HG02852 (cell line): ENCODE results near the gene DPP3.
"Not testable (repeated sequence)": the region's sequence is repeated elsewhere in the genome, so short reads cannot be mapped to it uniquely, and the experiment has no call there.

Experiments
- ATAC-seq: cut with Tn5 transposase; IDR thresholded peaks from one replicate; pipeline ENCODE4 v1.9.1; 2021; ENCODE audit warnings: mild to moderate bottlenecking, moderate library complexity; ENCODE audit not compliant: unreplicated experiment

DPP3 gene

DNA sequence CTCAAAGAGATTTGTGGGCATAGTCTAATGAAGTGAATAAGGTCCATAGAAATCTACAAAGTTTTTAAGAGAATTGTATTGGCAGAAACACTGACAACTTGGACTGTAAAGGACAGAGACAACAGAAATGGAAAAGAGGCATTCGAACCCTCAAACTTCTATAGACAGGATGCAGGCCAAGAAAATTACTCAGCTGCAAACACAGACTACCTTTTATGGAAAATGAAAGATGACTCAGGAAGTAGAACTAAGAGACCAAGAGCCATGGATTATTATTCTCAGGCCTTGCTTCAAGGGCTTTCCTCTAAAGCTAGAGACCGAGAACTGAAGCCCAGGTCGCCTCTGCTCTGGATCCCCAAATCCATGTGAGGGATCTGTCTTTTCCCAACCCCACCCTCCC, 17.3 kb upstream of the DPP3 start:
- no peak for ATAC-seq

DNA sequence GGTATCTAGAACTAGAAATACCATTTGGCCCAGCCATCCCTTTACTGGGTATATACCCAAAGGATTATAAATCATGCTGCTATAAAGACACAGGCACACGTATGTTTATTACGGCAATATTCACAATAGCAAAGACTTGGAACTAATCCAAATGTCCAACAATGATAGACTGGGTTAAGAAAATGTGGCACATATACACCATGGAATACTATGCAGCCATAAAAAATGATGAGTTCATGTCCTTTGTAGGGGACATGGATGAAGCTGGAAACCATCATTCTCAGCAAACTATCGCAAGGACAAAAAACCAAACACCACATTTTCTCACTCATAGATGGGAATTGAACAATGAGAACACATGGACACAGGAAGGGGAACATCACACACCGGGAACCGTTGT, 16.1 kb upstream of the DPP3 start:
- not testable (repeated sequence) for ATAC-seq

- no peak for ATAC-seq
Observed at GRCh38 chr11:66464916-66465315, 15.3 kb upstream of the DPP3 start.

GRCh38 chr11:66465373-66466224, 14.6 kb upstream of the DPP3 start:
- ATAC-seq: no peak

- ATAC-seq: peak; percentile 79
Observed at GRCh38 chr11:66466225-66467033, 13.8 kb upstream of the DPP3 start, which contains the start of gene PELI3. TSS of gene PELI3 (plus strand) at chr11:66466905. CDS start at chr11:66468129, 1,224 bp downstream.

DNA sequence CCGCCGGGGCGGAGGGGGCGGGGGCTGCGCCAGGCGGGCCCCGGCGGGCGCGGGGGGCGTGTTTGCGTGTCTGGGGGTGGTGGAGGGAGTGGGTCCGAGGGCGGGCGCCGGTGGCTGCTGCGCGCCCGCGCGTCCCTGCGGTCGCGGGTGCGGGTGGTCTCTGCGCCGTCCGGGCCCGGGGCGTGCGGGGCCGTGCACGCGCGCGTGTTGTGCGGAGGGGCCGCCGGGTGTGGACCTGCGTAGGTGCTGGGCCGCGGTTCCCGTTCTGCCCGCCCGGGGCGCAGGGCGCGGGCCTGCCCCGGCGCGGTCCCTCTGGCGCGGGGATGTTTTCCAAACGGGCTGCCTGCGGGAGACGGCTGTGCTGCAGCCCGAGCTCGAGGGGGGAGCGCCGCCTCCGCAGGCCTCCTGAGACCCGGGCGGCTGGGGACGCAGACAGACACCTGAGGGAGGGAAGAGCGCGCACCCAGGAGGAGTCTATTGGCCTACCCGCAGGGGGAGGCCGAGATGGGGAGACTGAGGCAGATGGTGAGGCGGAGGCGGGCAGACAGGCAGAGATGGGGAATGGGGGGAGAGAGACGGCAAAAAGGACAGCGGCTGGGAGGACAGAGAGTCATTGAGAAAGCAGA, 13.1 kb upstream of the DPP3 start:
- peak; percentile 38 for ATAC-seq

GRCh38 chr11:66467756-66468155, 12.5 kb upstream of the DPP3 start:
- ATAC-seq: no peak

DNA sequence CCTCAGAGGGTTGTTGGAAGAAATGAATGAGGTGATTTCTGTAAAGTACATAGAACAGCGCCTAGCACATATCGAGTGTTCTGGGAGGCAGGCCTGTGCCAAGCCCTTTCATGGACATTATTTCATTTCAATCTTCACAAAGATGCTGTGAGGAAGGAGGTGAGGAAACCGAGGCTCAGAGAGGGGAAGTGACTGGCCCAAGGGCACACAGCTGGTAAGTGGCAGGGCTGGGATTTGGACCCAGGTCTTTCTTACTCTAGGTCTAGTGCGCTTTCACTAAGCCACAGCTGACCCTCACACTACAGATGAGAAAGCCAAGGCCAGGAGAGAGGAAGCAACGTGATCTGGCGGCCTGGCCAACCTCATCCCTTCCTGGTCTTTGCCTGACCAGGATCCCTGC, 11.5 kb upstream of the DPP3 start:
- no peak for ATAC-seq

GRCh38 chr11:66469441-66469840, 10.8 kb upstream of the DPP3 start:
- no peak for ATAC-seq

- ATAC-seq: no peak
Observed at GRCh38 chr11:66470015-66470414, 10.2 kb upstream of the DPP3 start.

DNA sequence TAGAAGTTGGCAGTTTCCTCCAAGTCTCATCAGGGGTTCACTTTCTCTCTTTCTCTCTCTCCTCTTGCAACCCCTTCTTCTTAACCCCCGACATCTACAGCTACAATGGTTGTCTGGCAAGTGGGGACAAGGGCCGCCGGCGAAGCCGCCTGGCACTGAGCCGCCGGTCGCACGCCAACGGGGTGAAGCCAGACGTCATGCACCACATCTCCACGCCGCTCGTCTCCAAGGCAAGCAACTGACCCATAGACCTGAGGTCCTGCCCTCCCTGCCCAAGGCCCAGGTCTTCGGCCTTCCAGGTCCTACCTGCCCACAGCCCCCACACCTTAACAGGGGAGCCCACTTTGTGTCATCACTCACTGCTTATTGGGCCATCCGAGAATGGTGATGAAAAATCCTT, 9.1 kb upstream of the DPP3 start:
- no peak for ATAC-seq

GRCh38 chr11:66472054-66472453, 8.2 kb upstream of the DPP3 start:
- ATAC-seq: no peak

DNA sequence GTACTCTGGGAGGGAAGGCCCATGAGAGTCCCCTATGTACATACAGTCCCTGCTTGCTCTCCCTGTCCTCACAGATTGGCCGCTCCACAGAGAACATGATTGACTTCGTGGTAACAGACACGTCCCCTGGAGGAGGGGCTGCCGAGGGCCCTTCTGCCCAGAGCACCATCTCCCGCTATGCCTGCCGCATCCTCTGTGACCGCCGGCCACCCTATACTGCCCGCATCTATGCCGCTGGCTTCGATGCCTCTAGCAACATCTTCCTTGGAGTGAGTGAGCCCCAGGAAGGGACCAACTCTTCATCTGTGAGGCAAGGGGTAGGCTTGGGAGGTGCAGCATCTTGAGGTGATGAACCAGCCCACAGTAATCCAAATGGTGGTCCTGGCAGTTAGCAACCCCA, 7.1 kb upstream of the DPP3 start:
- ATAC-seq: no peak

DNA sequence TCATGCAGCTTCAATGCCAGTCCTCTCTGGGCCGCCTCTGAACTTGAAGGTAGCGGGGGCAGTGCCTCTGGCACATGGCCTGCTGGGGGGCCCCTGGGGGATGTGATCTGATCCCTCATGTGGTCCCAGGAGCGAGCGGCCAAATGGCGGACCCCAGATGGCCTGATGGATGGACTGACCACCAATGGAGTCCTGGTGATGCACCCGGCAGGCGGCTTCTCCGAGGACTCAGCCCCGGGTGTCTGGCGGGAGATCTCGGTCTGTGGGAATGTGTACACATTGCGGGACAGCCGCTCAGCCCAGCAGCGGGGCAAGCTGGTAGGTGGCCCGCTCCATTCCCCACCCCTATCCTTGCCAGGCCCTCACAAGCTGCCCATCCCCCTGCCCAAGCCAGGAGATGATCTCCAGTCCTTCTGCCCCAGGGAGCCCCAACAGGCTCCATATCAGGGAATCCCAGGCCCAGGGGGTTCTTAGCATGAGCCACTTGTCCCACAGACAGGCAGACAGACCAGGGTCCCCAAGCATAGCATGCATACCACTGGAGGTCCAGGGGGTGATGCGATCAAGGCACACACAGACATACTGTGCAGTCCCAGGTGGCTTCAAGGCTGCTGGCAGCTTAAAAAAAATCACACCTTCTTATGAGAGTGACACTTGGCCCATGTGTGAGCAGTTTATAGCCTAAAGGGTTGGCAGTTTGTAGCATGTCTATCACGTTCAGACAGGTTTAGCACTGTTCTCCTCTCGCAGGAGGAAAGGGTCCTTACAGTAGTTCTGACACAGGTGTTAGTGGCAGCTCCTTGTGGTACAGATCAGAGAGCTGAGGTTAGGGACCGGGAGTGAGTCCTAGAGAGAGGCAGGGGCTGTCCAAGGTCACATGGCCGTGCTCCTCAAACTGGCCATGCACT, 6.4 kb upstream of the DPP3 start:
- ATAC-seq: no peak

DNA sequence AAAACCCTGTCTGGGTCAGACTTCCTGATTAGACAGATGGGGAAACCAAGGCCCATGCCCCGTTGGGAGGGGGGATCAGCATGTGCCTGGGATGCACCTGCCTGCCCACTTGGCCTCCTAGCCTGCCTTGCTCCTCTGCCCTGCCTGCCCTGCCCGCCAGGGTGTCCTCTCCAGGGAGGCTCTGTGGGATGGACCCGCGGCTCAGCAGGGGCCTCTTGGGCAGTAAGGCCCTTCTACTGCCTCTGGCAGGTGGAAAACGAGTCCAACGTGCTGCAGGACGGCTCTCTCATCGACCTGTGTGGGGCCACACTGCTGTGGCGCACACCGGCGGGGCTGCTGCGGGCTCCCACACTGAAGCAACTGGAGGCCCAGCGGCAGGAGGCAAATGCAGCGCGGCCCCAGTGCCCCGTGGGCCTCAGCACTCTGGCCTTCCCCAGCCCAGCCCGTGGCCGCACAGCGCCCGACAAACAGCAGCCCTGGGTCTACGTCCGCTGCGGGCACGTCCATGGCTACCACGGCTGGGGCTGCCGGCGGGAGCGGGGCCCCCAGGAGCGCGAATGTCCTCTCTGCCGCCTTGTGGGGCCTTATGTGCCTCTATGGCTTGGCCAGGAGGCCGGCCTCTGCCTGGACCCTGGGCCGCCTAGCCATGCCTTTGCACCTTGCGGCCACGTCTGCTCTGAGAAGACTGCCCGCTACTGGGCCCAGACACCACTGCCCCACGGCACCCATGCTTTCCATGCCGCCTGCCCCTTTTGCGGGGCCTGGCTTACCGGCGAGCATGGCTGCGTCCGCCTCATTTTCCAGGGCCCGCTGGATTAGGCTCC, 4.7 kb upstream of the DPP3 start:
- ATAC-seq: no peak

- no peak for ATAC-seq
Observed at GRCh38 chr11:66476173-66476840, 3.9 kb upstream of the DPP3 start.

DNA sequence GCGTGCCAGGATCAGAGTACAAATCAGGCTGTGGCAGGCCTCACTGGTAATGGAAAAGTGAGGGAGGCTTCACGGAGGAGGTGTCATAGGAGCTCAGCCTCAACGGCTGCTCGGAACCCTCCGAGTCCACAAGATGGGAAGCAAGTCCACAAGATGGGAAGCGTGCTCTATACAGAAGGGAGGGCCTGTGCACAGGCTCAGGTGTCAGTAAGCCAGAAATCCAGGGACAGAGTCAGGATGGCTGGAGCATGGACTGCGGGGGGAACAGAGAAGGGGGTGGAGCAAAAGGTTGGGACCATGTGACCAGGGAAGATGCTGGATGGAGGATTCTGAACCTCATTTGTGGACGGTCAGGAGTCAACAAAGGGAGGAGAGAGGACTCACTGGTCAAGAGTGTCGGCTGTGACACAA, 3.4 kb upstream of the DPP3 start:
- no peak for ATAC-seq

GRCh38 chr11:66477263-66478201, 2.7 kb upstream of the DPP3 start:
- ATAC-seq: no peak
